GM19463 (cell line): ENCODE measurements around the gene MPPED2.

Experiments
- ATAC-seq: cut with Tn5 transposase; IDR thresholded peaks from one replicate; pipeline ENCODE4 v1.9.1; 2021; ENCODE audit warnings: mild to moderate bottlenecking, moderate library complexity; ENCODE audit not compliant: unreplicated experiment

Gene MPPED2

DNA sequence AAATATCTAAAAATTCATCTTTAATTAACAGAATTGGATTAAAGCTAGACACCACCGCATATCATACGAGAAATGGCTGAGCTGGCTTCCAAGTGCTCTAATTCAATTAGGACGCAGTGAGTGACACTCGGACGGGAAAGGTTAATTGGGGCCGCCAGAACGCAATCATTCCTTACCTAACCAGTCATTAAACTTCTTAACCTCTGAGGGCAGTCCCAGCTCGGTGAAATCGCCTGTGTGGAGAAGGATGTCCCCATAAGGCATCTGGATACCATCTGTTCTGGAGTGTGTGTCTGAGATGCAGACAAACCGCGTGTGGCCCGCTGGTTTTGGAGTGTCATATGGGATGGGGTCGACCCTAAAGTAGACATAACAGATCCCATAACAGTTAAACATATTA, 50.3 kb downstream of the MPPED2 start:
- no peak for ATAC-seq

DNA sequence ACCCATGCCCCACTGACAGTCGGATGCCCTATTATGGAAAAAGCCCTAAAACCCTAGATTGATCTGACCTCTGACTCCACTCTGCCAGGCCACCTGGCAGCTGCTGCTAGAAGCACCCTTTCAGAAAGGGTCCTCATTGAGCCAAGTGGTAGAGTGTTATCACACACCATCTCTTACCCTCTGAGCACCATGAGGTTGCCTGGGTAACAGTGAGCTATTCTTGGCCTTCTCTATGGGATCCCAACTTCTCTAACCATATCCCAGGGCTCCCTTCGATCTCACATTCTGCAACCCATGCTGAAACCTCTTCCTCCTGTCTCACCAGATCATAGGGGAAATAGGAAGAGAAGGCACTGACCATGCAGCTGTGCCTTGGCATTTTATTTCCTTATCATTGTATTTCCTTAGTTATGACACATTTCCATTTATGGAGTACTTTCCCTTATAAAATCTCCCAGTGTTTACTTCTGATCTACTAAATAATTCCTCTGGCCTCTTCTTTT, 52.7 kb downstream of the MPPED2 start:
- ATAC-seq = no peak

DNA sequence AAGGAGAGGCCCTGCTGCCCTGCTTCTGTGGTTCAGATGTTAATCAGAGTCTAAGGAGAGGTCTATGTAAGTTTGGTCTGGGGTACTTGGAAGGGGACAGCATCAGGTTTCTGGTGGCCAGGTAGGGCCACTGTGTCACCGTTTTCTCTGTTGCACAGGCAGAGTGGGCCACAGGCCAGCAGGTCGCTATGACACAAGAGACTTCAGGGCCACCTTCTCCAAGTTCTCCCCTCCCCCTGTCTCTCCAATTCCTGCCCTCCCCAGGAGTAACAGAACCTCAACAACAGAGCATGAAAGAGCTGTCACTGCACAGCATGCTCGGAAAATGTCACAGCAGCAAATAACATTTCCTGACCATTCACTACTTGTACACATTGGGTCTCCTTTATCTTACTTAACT, 58.6 kb downstream of the MPPED2 start:
- no peak for ATAC-seq

DNA sequence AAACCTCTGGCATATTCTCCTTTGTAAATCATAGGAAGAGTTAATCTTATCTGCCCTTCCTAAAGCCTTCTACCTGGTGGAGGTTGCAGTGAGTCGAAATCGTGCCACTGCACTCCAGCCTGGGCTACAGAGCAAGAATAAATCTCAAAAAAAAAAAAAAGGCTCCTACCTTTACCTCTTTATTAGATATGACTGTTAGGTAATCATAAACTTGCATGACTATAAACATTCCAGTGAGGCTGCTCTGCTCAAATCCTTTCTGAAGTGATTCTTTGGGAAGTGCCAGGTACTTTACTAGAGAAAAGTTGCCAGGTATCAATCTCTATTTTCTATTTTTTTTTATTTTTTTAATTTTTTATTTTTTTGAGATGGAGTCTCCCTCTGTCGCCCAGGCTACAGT, 59.6 kb downstream of the MPPED2 start:
- ATAC-seq = no peak

DNA sequence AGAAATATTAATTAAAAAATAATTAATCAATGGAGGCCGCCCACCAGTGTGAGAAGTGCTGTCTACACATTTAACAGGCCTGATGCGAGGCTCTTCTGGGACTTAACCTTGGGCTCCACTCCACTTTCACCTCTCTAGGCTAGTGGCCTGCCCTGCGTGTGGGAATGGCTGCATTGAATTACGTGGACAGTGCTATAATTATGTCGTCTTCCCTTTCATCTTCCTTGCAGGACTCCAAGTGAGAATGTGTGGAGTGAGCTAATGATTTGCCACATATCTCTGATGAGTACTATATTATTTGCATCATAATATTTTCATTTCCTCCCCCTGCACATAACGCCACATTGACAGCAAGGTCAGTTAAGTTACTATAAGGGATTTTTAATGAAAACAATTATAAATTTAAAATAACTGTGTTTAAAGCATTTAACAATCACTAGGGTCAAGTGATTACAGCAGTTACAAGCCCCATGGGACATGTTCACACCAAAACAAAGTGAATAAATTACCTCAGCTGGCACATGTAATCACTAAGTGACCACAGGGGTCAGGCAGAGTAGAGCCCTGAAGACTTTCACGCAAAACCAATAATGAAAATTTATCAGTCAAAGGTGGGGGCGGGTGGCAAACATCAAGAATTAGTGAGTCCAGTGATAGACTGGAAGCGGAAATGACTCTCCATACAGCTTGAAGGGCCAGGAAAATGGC, 63.5 kb downstream of the MPPED2 start:
- no peak for ATAC-seq

DNA sequence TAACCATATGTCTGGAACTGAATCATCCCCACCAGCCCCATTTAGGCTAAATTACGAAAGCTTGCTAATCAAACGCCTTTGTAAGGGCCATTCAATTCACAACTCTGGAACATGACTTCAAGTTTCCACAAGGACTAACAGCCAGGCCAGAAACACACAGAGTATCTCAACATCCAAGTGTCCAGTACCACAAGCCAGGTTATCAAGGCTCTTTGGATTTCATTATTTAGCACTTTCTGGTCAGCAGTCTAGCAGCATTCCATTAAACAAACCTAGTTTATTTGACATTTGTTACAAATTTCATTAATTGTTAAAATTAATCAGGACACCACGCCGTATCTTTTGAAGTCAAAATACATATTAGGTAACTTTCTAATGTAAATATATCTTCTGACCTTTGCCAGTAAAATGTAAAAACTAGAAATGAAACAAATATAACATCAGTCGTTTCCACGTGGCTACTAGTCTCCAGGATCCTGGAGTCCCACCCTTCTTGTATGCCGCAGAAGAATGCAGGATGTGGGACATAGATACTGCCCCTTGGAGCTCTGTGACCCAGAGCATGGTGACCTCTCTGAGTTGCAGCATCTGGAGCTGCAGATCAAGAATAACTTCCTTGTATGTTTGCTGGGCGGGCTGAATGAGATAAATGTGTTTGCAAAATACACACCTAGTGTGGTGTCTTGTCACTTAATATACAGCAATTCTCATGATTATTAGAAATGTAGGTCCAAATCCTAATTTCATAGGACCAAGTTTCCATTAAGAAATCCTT, 64.7 kb downstream of the MPPED2 start:
- ATAC-seq = no peak

DNA sequence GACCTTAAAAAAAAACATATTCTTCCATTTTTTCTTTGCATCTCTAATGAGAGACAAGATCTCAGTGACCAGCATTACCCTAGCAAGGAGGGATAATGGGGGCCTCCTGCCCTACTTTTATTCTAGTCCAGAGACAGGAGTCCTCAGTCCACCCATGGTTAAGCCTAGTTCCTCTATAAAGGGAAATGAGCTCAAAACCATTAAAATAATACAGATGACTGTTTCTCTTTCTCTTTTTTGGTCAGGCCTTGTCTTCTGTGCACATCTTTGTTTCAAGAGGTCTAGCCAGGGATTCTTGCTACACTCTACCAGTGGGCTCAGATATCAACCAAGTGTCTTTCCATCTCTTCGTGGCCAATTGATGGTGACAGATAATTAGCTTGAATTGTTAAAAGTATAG, 73.1 kb downstream of the MPPED2 start:
- ATAC-seq = no peak

DNA sequence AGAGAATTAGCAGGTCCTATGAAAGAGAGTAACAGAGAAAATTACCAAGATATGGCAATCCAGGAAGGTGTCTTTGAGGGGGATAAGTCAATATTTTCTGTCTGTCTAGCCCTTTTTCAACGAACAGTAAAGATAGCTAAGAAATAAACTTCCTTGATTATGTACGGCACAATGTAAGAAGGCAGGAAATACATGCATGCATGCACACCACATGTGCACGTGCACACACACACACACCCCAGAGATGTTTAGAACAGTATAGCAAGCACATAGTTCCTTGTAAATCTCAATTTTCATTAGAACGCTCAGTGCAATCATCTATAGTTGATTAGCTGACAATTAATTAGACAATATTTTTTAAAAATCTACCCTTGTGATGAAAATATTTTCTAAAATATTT, 74.7 kb downstream of the MPPED2 start:
- ATAC-seq = no peak

DNA sequence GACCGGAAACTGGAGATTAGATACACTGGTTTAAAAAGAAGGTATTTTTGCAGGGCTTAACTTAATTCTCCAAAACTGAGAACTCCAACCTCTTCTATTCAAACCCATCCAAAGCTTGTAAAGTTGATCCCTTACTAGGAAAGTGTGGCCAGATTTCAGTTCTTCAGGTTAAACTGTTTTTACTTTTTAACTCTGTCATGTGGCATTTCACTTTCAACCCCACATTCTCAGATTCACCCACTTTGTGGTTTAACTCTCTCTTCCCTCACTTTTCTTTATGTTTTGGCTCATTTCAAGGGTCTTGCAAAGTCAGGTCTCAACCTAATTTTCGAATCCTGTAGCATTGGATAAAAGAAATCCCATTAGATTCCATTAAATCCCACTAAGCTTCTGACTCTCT, 75.4 kb downstream of the MPPED2 start:
- no peak for ATAC-seq

DNA sequence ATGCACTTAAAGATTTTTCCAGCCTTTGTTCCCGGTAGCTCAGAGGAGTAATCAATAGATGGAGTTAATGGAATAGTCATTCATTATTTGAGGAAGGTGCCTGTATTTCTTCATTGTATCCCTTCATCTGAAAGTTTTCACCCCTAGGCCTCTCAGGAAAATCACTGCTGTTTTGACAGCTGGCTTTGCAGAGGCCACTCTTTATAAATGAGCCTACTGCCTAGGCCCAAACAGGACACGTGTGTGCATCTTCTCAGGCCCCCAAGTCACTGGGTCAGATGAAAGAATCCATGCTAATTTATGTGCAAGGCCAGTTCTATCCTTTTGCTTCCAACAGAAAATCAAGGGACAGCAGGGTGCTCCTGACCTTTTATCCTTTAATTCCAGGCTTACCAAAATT, 76.8 kb downstream of the MPPED2 start:
- ATAC-seq = no peak

DNA sequence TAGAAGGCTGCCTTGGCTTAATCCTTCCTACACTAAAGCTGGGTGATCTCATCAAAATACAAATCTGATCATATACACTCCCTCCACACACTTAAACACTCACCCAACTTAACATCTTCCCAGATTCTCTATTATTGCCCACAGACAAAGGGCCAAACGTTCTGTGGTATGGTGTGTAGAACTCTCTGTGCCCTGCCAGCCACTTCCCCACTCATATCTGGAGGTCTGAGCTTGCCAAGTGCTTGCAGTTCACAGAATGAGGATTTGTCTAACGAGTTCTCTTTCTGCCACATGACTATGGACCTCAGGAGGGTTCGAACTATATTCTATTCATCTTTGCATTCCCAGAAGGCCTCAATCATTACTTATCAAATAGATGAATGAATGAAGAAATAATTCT, 77.6 kb downstream of the MPPED2 start:
- ATAC-seq = no peak

DNA sequence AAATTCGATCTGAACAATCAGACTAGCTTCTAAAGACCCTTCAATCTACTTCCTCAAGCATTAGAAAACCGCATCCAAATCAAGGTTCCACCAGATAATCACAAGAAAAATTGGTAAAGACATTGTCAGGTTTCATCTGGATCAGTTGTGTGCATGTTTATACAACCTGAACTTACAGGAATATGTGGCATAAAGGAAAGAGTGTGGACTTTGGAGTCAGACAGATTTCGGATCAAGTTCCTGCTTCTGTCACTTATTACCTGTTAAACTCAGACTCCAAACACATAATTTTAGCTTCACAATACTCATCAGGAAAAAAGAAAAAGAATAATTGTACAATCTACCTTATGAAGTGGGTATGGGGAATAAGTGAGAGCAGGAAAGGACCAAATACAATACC, 80.5 kb downstream of the MPPED2 start:
- ATAC-seq = no peak

DNA sequence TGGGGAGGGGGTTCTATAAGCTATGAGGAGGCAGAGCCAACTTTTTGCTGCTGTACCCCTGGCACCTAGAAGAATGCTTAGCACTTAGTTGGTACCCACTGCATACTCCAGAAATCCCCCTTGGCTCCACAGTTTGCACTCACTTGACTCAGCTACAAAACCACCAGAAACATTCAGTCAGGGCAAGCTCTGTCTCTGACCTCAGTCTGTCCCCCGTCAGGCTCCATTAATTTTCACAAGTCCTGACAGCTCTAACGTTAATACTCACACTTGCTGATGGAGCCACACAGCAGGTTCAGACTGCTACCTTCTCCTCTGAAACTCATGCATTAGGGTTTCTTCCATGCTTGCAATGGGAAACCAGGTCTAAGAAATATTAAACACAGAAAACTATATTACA, 81.7 kb downstream of the MPPED2 start:
- no peak for ATAC-seq

DNA sequence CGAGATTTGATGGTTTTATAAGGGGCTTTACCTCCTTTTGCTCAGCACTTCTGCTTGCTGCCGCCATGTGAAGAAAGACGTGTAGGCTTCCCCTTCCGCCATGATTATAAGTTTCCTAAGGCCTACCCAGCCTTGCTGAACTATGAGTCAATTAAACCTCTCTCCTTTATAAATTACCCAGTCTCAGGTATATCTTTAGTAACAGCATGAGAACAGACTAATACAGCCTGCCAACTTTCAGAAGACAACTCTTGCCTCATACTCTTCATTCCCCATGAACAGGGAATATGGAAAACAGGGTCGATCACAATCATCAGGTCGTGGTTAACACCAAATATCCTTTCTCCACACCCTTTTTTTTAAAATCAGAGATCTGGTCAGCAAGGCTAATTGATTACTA, 83.0 kb downstream of the MPPED2 start:
- ATAC-seq = no peak

DNA sequence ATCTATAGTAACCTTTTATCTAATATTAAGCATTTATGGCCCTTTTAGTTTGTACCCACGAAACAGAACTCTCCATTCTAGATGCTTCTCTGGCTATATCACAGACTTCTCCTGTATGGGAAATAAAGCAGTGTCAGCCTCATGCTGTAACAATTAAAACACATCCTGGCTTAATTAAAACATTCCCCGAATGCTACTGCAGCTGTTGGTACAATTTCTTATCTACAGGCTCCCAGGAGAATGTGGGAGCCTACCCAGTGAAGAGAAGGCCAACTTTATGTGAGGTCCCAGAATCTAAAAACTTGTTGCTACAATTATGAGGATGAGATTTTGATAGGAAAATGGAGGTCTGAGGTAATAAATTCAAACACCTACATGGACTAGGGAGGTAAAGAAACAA, 83.8 kb downstream of the MPPED2 start:
- ATAC-seq = no peak

DNA sequence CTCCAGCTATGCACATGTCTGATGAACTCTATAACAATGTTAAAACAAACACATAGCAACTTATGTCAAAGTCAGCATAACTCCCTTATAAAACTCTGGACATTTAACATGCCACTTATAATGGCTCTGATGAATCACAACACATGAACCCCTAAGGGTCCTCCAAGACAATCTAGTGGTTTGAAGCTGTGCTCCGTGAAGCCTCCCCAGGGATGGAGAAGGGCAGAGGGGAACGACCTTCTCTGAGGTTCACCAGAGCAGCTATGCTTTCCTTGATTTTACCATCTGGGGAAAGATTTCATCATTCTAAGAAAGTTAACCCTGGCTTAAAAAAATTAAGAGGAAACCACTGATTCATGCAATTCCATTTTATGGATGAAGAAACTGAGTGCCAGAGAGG, 84.4 kb downstream of the MPPED2 start:
- ATAC-seq = no peak

DNA sequence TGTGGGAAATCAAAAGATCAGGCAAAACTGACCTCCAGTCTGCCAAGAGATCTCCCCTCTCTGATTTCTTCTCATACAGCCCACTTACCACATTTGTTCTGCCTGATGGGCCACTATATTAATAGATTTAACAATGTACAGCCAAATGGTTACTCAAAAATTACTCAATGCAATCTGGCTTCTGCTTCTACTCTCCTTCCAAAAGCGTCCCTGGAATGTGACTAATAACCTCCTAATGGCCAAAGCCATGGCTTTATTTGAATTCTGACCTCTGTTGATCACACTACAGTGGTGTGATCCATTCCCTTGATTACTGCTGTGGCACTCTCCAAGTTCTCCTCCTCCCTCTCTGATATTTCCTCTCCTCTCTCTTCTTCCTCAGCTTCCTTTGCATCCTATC, 86.2 kb downstream of the MPPED2 start:
- ATAC-seq = no peak

DNA sequence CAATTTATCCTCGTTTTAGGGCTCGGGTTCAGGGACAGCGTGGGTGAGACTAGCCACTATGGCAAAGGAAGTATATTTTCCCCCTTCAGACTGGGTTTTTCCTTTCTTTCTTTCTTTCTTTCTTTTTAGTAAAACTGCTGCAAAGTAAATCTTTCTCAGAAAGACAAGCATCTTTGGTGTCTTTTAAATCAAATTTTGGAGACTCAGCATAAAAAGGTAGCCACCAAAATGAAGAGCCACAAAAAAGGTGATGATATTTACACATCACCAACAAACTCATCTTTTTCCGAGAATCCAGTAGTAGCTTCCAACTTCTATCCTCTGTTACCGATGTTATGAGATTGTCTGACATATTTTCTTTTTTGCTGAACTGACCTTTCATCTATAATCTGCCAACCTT, 88.6 kb downstream of the MPPED2 start:
- no peak for ATAC-seq

DNA sequence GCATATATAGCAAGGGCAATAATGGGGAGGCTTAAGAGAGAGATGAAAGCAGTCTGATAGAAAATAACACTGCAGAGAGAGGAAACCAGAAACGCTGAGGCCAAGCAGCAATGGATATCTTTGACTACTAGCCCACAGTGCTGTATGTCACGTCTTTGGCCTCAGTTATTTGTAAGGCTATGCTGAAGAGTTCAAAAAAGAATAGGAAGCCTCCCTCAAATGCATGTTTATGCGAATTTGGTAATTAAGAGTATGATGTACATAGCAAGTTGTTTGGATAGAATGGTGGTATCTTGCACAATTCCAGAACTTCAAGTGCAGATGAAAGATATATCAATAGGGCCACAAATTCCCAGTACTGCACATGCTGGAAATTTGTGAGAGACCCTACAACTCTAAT, 89.2 kb downstream of the MPPED2 start:
- ATAC-seq = no peak

DNA sequence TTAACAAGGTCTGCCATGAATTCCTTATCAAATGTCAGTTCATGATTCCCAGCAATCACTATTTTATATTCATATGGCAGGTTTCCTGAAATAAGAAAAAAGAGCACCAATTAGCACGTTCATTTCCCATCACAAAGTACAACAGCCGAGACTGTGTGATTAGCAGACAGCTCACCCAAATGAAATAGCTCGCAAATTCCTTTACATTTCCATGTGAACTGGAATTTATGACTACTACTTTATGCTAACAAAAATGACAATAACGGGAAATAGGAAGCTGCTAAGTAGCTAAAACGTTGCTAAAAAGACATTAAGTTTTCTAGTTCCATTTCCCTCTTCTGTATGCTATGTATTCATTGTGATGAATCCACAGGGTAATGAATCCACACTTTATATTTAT, 90.7 kb downstream of the MPPED2 start:
- ATAC-seq = no peak

DNA sequence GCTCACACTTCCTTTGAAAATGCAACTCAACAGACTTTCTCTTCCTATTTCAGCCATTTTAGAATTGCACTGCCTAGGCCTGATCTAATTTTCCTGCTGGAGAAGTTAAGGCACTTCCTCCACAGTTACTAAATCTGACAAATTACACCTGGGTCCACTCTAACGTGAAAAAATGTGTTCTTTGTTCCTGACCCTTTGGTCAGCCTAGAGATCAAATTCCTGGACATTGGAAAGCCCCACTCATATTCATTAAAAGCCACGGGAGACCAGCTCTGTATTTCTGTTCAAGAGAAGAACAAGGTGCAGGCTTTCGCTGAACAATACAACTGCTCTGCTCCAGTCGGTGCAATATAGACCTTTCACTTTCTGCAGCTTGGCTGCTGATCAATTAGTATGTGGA, 96.6 kb downstream of the MPPED2 start:
- ATAC-seq = no peak

DNA sequence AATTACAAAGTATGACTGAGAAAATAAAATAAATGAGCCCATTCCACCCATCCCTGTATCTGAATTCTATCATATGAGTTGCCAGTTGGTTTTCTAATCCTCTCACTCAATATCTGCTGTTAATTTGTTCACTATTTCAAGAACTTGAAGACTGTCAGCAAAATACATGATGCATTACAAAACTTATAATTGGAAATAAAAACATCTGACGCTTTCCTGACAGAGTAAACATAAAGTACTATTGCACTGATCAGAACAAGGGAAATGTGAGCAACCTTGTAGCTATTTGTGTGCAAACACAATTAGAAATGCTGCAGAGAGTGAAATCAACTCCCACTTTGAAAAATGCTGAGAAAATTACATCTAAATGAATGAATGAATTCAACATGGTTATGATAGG, 97.1 kb downstream of the MPPED2 start:
- no peak for ATAC-seq
